Epithelial cell of esophagus (primary cell): Measurements from ENCODE around the gene MYL5.
"Not testable (repeated sequence)": the region's sequence is repeated elsewhere in the genome, so short reads cannot be mapped to it uniquely, and the experiment has no call there.

Experiments used
- DNase-seq: peaks from one replicate; pipeline ENCODE4 v3.0.0; 2010; ENCODE audit warnings: low read depth
- H3K4me3 ChIP-seq: 2 replicates; pipeline ENCODE4 v1.5.1; 2011; ENCODE audit warnings: mild to moderate bottlenecking, low read length, control low read depth
- TF ChIP-seq, protein P1 (sequence below): IDR thresholded peaks from 2 replicates; pipeline ENCODE4 v1.5.1; 2011; ENCODE audit warnings: low read depth, mild to moderate bottlenecking, low read length, control low read depth, inconsistent platforms; ENCODE audit not compliant: insufficient read depth; ENCODE audit errors: missing control alignments

Gene MYL5

DNA sequence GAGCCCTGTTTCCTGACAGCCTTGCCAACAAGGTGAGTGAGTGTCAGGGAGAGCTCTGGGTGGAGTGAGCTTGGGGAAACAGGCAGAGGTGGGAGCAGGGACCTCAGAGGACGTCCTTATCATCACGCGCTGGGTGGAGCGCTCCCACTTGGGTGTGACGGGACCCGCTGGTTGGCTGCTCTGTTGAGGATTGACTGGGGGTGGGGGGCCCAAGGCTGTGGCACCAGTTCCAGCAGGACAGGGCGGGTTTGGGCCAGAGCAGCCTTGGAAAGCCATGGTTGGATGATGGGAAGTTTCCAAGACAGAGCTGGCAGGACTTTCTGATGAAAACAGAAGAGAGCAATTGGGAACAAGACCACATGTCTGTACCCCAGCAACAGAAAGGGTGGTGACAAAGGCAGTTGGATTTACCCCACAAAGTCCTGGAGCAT is 28.3 kb downstream of the MYL5 start:
- DNase-seq = no peak
- no peak overlapping the region for H3K4me3 ChIP-seq
- TF ChIP-seq, protein P1, sequence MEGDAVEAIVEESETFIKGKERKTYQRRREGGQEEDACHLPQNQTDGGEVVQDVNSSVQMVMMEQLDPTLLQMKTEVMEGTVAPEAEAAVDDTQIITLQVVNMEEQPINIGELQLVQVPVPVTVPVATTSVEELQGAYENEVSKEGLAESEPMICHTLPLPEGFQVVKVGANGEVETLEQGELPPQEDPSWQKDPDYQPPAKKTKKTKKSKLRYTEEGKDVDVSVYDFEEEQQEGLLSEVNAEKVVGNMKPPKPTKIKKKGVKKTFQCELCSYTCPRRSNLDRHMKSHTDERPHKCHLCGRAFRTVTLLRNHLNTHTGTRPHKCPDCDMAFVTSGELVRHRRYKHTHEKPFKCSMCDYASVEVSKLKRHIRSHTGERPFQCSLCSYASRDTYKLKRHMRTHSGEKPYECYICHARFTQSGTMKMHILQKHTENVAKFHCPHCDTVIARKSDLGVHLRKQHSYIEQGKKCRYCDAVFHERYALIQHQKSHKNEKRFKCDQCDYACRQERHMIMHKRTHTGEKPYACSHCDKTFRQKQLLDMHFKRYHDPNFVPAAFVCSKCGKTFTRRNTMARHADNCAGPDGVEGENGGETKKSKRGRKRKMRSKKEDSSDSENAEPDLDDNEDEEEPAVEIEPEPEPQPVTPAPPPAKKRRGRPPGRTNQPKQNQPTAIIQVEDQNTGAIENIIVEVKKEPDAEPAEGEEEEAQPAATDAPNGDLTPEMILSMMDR = no peak

DNA sequence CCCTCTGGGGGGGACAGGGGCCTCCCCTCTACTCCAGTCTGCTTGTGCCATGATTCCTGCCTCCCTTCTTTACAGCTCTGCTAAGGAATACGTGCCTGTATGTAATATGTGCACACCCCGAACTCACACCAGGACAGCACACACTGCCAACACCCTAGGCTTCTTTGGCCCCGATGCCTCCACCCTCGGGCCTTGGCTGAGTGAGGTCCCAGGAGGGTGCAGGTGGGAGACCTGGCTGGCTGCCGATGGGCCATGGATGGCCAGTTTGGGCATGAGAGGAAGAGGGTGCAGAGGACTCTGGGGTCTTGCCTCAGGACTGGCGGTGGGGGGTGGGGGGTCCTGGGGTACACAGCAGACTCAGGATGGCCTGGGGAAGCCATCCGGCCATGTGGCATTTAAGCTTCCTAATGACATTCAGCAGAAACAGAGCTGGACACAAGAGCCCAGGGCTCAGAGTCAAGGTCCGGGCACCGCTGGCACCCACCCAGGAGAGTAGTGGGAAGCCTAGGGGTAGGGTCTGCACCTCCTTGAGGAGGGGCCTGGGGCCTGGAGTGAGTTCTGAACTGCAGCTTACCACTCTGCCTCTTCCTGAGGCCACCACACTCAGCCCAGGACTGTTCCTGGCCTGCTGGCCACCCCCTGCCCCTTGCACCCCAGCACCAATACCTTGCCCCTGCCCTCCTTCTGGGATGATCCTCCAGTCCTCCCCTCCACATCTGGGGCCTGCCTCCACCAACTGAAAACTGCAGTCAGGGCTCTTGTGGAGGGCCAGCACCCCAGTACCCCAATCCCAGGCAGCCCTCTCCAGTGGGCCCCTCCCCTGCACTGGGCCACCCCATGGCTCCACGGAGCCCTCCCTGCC is 29.2 kb downstream of the MYL5 start:
- DNase-seq = no peak
- H3K4me3 ChIP-seq = no peak overlapping the region

DNA sequence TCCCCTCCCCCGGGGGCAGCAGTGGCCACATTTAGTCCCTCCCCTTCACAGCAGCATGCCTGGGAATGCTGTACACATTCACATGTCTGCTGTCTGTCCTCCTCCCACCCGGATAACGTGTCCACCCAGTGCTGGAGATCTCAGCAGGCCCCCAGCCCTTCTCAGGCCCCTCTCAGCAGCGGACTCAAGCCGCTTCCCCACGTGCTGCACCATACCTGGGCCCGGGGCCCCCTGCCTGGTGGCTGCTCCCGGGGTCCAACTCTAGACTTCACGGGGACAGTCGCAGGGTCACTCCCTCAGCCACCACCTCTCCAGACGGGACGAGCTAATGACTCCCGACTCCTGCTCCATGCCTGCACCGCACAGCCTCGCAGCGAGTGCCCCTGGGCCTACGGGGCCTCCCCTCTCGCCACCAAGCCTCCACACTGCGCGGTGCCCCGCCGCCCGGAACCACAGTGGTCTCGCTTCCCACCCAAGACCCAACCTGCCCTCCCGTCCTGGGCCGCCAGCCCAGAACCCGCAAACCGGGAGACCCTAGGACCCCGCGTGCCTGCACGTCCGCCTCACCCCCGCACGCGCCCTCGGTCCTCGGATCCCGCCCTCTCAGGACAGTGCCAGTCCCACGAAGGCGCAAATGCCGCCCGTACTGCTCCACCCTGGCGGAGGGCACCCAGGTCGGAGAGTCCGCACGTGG is 30.0 kb downstream of the MYL5 start:
- H3K4me3 ChIP-seq = no peak overlapping the region
- TF ChIP-seq, protein P1 = no peak
- no peak for DNase-seq

More for the DNA sequence above, 29.2 kb downstream of the MYL5 start:
- TF ChIP-seq, protein P1 = no peak

DNA sequence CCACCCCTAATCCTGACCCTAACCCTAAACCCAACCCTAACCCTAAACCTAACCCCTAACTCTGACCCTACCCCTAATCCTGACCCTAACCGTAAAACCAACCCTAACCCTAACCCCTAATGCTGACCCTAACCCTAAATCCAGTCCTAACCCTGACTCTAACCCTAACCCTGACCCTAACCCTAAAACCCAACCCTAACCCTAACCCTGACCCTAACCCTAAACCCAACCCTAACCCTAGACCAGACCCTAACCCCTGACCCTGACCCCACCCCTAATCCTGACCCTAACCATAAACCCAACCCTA is 30.6 kb downstream of the MYL5 start:
- H3K4me3 ChIP-seq = peak overlapping the region; percentile 44
- TF ChIP-seq, protein P1 = no peak
- DNase-seq = no peak

- peak; percentile 97 for DNase-seq
- TF ChIP-seq, protein P1 = no peak
- H3K4me3 ChIP-seq = peak within 1 kb of the TSS; percentile 78
Observed at GRCh38 chr4:705278-706082, 31.1 kb downstream of the MYL5 start, which contains the start of gene PCGF3. PCGF3 (plus strand) TSS chr4:705832; CDS start chr4:733681, 27,849 bp downstream.

GRCh38 chr4:706083-706633 is 31.8 kb downstream of the MYL5 start:
- DNase-seq = not testable (repeated sequence)
- H3K4me3 ChIP-seq = peak overlapping the region; percentile 78
